NCI-H128 (cell line): ENCODE results near the gene PDE4D.

Source experiments
- DNase-seq: peaks from one replicate; lab custom pipeline; 2025; ENCODE audit not compliant: unreplicated experiment; lab: John Stamatoyannopoulos, UW

Gene PDE4D

GRCh38 chr5:59164041-59164830, 729.3 kb downstream of the PDE4D start:
- no peak for DNase-seq

GRCh38 chr5:59161221-59162105, 732.1 kb downstream of the PDE4D start:
- no peak for DNase-seq

DNA sequence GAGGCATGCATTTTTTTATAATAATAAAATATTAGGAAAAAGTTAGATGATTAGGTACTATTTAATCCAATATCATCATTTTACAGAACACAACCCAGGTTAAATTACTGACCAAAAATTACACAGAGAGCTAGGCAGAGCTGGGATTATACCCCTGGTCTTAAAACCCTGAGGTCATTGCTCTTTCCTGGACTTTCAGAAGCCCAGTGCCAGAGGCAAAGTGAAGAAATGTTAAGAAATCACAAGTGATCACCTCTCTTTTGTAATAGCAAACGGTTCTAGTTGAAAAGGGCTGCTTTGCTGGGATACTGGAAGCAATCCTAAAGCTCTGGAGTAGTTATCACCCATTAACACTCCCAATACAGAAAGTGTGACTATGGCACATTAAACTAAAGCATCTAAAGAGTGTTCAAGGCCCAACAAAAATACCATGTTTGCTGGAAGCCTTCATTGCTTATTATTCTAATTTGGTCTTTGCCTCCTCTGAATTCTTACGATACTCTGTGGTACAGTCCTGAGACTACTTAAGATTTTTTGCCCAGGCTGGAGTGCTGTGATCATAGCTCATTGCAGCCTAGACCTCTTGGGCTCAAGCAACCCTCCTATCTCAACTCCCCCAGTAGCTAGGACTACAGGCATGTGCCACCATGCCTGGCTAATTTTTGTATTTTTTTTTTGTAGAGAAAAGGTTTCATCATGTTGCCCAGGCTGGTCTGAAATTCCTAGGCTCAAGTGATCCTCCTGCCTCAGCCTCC, 734.7 kb downstream of the PDE4D start:
- no peak for DNase-seq

DNA sequence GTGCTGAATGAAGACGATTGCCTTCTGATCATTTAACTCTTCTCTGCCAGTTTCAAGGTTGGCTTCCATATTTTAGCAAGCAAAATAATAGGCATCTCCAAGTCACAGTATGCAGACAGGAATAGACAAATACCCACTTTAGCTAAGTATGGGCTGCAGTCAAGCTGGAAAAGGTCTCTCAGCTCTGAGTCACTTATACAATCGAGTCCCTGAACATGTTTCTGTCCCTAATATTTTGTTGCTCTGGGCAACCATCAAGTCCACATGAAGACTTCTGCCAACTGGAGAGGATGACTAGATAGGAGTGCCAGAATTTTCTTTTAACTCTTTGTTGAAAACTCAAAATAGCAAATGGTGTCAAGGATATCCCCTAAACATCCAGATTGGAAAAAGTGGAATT, 735.4 kb downstream of the PDE4D start:
- DNase-seq: no peak

DNA sequence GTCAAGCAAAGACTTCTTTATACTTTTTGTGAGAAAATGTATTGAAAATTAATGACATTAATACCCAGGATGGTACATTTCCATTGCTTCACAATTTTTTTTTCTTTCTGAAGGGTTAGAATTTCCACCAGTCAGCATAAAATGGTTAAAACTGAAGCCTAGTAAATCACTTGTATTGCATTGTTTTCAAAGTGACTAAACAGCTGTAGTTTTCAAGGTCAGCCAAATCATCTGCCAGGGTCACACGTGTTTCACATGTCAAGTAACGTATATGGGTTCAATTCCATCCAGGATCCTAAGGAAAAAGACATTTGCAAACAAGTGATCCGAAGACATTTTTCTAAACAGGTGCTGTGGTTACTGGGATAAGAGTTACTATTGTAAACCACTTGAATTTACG, 736.5 kb downstream of the PDE4D start:
- no peak for DNase-seq

DNA sequence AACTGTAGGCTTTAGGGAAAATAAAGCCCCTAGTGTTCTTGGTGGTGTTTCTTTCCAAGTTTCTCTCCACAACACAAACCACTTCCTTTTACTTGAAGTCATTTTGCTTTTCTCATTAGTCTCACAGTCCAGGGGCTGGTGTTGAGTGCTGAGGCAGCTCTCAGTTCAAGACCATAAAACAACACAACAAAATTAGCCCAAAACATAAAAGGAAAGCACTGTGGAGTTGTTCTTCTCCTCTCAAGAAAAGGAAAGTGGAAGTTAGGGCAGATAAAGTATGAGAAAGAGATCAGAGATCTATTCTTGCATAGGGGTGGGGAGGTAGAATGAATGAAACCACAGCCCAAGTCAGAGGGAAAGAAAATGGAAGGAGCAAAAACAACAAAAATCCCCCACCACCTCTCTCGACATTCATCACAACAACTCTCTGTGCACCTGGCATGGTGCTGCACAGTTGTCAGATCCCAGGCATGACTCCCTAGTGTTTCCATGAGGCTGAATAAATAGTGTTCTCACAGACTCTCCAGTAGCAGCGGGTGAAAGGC, 740.8 kb downstream of the PDE4D start:
- DNase-seq: no peak

DNA sequence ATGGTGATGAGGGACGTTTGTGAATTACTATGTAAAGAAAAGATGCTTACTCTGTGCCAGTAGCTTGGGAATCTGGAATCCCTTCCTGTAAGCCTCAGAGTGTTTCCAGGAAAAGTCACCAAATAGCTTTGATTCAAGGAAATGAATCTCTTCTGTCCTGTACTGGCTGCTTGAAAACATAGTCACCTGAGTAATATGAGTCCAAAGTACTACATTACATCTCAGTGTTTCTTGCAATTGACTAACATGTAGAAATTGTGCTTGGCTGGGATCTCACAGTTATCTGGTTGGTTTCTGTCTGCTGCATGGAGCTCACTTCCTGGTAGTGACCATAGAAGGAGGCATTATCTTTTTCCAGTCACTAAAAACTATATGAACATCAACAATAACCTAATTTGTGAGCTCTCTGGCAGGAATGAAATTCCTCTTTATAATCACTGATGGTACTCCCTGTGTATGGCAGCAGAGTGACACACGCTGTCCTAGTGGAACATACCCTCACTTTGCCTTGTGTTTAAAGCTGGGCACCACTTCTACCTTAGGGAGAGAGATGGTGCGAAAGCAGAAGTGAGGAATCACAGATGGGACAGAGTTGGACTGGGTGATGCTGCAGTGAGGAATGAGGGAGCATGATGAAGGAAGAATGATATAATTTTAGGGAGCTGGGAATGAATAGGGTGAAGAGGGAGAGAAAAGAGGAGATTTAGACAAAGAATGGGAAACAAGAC, 742.2 kb downstream of the PDE4D start:
- no peak for DNase-seq

DNA sequence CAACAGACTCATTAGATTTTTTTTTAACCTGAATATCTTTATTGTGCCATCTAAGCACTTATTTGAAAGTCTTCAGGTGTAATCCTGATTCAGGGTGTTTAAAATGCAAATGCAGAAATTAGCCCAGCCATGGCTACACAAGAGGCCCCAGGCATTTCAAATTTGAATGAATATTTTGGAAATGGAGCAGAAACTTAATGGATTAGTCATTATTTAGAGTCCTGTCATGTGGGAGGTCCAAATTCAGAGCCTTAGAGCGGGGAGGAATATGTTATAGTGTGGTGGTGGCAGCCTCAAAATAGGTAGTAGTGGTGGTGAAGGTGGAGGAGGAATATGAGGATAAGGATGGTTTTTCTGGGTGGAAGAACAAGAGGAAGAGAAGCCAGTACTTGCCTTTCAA, 743.7 kb downstream of the PDE4D start:
- DNase-seq: no peak

DNA sequence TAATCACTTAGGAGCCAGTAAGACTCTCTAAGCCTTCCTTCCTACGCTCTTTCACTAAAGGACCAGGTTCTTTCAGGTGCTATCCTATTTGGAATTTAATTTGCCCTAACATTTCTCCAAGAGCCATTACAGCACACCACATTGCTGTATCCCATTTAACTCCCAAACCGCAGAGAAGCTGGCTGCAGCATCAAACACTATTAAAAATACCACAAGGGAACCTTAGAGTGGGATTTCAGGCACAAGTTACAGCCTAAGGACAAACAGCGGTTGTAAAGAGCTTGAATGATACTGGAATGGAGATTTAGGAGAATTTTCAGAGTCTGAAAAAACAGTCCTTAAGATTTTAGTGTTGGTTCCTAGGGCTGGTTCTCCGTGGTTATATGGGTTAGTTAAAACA, 744.3 kb downstream of the PDE4D start:
- DNase-seq: no peak

DNA sequence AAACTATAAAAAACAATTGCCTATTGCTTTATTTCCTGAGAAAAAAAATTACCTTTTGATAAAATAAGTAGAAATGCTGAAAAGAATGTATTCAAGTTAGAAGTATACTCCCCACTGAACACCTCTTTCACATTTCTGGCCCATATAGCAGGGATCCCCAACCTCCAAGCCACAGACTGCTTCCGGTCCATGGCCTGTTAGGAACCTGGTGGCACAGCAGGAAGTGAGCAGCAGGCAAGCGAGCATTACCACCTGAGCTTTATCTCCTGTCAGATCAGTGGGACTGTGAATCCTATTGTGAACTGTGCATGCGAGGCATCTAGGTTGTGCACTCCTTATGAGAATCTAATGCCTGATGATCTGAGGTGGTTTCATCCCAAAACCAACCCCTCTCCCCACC, 746.8 kb downstream of the PDE4D start:
- no peak for DNase-seq

DNA sequence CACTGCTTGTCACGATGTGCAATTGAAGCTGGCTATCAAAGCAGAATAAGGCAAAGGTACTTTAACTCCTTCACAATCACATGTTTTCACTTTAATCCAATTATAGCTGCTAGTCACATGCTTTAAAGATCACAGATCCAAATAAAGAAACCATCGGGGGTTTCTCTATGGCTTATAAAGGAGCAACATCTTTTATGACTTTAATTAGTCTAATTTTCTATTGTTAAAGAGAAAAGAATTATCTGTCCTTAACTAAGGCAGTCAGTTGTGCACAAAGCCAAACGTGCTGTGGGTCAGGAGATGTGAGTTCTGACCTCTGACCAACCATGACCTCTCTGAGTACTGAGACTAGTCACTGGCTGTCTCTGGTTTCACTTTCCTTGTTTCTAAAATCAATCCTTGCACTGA, 749.6 kb downstream of the PDE4D start:
- DNase-seq: no peak

DNA sequence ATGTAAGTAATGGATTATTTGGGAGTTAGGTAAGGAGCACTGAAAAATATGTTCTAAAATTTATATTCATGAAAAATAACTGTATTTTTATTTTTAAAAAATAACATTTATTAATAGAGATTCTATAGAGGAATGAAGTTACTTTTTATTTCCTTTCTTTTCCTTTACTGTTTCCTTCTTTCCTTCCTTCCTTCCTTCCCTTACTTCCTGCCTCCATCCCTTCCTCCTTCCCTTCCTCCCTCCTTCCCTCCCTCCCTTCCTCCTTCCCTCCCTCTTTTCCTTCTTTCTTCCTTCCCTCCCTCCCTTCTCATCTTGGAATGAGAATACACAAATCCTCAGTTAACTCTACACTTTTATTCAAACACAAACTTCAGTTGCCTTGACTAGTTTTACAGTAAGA, 750.6 kb downstream of the PDE4D start:
- DNase-seq: no peak

DNA sequence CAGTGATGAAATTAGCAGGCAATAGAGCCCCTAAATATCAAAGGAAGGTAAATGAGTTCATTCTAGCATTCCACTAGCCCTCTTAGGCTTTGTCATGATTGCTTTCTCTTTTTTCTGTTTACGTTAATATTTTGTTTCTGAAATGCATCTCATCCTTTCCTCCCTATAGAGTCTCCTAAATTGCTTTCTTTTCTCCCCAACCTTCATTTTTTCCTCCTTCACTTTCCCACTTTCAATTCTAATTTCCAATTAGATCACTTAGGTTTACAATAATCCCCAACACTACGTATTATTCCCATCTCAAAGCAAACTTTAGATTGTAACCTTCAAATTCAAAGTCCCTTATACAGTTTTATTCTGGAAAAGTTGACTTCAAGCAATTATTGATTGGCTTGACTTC, 751.4 kb downstream of the PDE4D start:
- no peak for DNase-seq

DNA sequence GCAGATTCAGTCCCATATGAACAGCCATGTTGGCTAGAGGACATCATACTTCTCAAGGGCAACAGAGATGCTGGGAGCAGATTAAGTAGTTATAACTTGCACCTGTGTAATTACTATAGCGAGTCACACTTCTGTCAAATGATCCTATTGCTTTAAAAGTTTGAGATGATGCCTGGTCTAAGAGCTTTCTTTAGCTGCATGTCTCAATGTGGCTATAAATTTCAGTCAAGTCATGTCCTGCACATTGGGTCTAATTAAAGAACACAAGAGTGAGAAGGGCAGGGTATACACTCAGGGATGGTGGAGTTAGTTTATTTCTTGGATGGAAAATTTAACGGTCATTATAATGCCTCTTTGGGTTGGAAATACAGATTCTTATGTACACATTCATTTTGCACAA, 753.4 kb downstream of the PDE4D start:
- no peak for DNase-seq

DNA sequence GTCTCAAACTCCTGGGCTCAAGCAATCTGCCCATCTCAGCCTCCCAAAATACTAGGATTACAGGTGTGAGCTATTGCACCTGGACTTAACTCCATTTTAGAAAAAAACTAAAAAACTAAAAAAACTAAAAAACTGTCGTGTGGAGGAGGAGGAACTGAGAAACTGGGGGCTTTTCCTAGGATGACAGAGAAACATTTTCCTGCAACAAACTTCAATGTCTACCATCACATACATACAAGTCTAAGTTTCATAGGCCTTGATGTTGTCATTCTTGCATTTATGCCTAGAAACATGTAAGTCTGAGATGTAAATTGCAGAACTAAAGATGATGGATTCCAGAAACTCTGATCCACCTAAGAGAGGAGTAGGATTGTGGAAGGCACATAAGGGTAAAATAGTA, 753.8 kb downstream of the PDE4D start:
- DNase-seq: no peak

DNA sequence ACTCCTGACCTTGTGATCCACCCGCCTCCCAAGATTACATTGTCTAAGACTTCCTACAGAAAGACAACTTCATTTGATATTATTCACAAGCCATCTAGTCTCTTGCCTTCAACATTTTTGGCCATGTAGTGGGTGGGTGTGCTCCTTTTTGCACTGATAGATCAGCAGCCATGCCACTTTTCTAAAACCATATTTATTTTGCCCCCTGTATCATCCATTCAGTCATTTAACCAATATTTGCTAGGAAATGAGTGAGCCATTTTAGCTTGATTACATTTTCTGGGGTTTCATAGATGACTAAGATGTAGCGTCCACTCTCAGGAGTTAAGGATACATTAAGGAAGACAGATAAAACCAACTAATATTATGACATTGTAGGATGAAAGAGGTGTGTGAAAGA, 755.0 kb downstream of the PDE4D start:
- no peak for DNase-seq

DNA sequence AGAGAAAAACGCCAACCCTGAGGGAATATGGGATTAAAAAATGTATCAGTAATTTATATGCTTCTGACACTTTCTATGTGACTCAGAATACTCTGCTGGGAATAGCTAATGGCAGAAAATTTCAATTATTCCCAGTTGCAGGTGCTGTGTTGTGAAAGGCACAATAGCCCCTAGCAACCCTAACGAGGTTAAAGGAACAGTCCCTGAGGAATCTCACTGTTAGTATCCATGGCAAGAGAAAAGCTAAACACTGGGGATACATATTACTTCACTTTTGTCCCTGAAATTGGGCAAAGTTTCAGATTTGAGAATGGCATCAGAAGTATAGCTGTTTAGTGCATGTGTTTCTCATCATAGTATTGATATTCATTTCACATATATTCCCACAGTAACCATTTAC, 755.7 kb downstream of the PDE4D start:
- no peak for DNase-seq

GRCh38 chr5:59136549-59136948, 757.0 kb downstream of the PDE4D start:
- DNase-seq: no peak

- no peak for DNase-seq
Observed at GRCh38 chr5:59134471-59135163, 758.9 kb downstream of the PDE4D start.

DNA sequence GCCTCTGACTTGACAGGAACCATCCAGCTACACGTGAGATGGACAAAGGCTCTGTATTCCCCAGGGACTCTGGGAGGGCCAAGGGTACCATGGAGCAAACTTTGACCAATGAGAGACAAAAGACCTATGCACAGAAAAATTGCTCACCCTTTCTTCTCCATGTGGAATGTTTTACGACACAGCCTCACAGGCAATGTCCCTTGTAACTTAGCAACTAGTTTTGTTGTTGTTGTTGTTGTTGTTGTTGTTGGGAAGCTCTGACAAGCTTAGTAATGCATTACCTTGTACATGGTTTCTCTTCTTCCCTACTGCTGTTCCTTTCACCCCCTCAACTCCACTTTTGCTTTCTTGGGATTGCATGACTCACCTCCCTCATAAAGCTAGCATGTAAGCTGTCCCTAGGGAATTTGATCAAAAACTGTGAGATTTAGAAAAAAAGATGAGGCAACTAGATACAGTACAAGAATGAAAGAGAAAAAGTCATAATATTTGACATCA, 759.7 kb downstream of the PDE4D start:
- no peak for DNase-seq
